CD4-positive, alpha-beta T cell treated with Interleukin-6 for 4 hours (primary cell): Measurements from ENCODE around the gene LOX.

Experiments used
- DNase-seq: peaks from one replicate; pipeline ENCODE4 v3.0.0-alpha.2; 2020; ENCODE audit warnings: mixed read lengths

LOX gene, protein sequence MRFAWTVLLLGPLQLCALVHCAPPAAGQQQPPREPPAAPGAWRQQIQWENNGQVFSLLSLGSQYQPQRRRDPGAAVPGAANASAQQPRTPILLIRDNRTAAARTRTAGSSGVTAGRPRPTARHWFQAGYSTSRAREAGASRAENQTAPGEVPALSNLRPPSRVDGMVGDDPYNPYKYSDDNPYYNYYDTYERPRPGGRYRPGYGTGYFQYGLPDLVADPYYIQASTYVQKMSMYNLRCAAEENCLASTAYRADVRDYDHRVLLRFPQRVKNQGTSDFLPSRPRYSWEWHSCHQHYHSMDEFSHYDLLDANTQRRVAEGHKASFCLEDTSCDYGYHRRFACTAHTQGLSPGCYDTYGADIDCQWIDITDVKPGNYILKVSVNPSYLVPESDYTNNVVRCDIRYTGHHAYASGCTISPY

DNA sequence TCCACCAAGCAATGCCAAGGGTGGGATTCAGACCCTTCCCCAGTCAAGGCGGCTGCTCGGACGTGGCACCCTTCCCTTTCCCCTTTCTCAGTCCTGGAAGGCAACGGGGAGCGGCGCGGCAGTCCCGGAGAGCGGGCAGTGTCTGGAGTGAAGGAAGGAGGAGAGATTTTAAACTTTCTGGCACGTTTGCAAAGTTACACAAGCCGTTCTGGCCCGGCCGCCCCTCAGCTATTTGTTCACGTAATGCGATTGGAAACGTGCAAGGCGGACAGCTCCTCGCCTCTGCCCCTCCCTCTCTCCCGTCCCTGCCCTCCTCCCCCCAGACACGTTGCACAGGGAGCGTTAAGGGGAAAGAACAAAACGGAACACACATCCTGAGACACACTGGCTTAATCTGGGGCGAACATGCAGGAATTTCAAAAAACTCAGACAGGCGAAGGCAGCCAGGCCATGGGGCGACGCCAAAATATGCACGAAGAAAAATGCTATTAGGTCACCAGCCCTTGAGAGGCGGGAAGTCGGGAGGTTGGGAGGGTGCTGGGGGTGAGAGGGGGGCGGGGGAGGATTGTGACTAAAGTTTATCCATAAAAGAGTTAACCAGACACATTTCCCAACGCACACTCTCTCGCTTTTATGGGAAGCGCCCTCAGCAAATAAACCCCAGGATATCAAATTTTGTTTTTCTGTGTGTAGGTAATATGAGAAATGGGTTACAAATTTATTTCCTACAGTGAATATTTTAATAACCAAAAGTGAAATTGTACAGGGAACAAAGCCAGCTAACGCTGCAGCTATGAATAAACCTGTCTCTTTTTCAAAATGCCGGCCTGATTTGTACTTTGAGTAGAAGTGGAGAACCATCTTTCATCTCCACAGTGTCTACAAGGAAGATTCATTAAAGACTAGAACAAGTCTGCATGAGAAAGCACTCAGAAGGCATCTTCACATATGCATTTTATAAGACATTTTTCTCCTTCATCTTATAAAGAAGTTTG lies at the start of gene LOX:
TSS of gene LOX (minus strand) at position 144 of the 995 bp plus-strand sequence. CDS start 274 bp downstream, outside the sequence.
- DNase-seq: no peak

DNA sequence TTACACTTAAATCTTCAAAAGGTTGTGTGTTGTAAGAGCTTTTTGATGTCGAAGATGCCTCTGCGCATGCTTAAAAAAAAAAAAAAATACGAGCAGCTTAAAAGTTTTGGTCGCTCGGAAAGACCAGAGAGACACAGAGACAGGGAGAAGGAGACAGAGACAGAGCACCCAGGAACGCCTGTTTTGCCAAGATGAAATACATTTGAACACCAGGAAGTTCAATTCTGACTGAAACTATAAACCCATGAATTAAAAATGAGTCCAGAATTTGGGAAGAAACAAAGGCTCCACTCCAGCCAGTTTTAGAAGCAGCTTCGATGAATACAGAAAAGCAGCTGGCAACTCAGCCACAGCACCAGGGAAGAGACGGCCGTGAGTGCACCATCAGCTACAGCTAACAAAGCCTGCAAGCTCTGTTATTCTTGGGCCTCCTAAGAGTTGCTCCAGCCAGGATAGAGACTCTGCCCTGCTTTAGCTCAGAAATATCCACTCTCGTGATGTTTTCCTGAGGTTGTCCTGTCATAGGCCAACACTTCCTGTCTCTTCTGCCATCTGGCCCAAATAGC lies 48.8 kb upstream of the LOX start:
- no peak for DNase-seq

DNA sequence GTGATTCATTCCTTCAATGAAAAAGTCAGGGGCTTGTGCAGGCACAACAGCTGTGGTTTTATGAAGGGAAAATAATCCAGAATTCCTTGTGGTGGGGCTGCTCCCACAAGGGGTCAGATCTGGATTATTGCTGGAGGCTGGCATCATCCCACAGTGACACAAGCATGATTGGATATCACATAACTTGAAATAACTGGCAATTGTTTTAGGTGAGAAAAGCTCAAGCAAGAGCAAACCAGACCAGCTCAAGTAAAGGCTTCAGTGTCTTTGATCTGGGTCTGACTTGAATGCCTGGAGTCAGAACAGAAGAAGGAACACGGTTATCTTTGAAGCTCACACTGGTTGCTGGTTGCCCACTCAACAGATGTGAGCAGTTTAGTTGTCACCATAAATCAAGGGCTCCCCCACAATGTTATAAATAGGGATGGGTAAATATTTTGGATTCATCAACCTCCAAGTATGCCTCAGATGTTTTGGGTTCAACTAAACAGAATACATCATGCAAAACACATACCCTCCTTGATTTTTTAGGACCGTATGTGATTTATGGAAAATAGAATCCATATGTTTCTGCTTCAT lies 48.2 kb upstream of the LOX start:
- DNase-seq: no peak

DNA sequence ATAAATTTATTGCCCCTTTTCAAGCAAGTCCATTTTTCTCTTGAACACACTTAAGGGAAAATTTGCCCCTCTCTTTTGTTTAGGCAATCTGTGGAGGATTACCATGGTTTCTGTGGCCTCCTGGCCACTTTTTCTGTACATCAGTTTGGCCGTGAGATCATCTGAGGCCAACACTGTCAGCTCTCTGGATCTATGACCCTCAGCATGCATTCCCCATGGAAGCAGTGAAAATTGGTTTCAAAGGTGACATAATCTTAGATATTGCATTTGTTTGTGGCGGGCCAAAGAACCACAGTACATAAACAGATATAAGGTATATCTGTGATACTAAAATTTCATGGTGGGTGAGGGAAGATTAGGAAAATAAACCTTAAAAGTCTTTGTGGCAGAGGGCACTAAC lies 46.7 kb upstream of the LOX start:
- no peak for DNase-seq

DNA sequence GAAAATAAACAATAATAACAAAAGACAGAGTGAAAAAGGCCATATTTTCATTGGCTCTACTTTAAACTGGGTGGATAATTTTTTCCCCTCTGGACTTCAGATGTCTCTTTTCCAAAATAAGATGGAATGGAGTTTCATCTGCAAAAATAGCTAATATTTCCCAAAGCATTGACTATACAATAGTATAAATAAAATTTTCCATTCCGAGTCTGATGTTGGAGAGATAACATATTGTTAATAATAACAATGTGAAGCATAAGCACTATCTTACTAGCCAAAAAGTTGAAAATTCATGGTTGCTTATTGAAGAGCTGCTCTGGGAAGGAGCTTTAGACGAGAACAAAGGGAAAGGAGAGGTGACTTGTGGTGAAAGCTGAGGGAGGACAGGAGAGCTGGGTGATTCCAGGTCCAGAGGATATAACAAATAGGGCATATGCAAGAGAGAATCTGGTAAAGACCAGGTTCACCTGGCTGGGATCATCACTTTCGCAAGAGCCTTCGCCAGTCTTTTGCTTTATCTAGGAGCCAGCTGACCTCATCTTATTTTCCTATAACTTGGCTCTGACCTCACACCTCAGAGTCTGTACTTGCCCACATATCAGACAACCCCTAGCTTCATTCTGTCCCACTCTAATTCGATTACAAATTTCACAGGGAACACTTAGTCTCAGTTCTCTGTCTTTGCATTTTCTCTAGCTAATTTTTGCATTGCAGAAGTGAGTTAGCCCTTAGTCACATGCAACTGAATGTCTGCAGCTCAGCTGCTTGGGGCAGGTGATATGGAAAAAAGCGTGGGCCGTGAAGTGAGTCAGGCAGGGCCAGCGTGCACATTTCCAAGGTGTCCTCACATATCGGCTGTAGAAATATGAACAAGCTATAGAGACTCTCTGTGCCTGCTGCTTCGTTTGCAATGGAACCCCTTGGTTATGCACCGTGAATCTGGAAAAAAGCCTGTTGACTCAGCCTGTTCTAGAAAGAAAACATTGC lies 43.7 kb upstream of the LOX start:
- DNase-seq: no peak

DNA sequence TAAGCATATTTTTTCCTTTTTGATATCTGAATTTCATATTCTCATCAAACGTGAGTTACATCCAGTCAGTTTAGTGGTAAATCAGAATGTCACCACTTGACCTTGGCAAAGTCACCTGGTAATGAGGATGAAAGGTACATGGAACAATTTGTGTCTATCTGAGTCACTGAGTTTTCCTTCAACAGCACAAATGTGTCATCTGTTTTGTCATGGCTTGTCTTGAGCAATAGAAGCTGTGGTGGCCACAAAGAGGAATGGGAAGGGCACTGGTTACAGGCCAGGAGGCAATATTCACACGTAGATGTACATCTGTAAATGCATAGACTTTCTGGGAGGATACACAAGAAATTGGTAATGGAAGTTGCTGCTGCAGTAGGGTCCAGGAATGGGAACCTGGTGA lies 42.9 kb upstream of the LOX start:
- DNase-seq: no peak

DNA sequence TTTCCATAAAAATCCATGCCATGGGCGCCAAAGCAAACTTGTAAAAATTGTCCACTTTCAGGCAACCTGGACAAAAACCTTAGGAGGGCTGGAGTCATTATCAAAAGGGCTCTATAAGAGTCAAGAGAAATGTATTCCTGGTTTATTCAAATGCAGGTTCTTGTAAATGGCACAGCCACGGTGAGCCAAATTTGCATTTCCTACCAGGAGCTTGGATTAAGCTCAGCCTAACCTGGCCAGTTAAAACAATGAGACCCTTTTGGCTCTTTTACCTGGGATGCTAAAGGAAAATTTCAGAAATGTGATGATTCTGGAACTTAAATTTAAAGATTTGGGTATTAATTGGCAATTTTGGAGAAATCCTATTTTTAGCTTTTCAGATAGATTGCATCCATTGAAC lies 42.4 kb upstream of the LOX start:
- DNase-seq: no peak

DNA sequence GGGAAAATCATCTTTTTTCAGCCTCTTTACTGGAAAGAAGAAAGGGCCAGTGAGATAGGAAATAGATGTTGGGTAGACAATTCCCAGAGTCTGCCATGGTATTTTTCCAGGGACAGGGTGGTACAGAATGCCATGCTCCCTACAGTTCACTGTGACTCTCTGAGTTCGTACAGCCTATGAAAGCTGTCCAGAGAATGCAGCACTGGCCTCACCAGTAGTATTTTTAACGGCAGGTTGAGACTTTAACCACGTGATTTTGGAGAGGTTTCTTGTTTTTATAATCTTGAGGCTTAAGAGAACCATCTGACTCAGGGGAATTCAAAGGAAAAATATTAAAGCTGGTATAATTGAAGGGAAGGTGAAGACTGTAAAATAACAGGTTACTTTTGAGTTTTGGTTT lies 41.1 kb upstream of the LOX start:
- no peak for DNase-seq

DNA sequence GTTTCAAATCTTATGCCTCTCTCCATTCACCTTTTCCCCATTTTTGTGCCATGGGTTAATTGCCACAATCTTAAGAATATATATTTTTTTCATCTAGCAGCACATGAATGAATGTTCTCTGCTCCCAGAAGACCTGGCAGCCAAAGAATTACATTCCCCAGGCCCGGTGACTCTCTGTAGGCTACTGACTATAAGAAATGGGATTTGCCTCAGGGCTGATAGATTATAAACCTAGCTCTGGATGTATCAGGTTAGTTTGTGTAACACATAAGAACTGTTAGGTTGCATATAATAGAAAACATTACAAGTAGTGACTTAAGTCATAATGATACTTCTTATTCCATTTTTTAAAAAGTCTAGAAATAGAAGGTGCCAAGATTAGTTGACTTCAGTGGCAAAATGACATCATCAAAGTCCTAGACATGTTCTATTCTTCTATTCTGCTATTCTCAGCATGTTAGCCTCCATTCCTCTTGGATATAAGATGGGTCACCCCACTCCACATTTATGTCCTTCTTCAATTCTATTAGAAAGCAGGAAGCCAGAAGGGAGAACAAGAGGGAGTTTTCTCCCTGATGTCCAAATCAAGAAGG lies 40.4 kb upstream of the LOX start:
- no peak for DNase-seq

DNA sequence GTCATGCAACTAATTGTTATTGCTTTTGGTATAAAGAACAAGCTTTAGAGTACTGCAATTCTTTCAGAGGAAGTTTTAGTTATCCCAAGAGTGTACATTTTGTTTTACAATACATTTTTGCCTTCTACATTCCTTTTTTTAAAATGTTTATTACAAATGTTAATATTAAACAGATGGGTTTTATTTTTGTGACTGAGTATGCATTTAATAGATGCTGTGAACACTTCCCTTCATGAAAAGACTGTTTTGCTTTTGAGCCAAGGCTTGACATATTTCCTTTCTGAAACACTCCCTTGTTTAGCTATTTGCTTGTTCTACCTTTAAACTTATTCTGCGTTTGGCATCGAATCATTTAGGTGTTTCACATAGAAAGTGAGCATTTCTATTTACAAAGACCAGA lies 36.4 kb upstream of the LOX start:
- DNase-seq: no peak

DNA sequence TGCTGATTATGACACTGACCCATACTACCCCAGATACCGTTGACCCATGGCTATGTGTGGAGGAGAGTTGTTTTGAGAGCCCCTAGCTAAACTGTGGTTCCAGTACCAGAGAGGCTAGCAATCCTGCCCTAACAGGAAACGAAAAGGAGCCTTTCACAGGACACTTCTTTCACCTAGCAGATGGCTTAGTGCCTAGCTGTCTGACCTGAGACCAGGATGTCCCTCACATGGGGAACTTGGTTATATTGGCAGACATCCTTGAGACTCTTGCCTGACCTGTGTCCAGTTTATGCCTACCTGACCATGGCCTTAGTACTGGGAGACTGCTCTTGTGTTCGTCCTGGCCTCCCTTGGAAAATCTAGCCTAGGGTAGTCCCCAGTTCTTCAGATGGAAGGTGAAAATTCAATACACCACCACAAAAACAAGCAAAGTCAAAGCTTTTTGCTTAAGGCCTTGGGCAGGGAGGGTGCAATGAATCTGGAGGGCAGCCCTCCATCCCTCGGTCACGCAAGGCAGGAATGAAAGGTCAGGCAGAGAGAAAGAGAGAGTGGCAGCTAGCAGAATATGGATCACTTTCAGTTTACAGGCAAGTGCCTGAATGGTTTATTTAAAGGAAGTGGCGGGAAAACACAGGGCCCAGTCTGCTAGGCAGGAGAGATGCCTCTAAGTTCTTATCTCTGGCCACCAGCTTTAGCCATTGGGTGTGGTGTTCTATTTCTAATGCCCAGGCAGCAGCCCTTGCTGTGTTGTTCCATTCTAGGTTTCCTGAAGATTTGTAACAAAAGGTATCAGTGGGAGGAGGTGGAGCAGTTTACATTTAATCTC lies 34.9 kb upstream of the LOX start:
- DNase-seq: no peak

DNA sequence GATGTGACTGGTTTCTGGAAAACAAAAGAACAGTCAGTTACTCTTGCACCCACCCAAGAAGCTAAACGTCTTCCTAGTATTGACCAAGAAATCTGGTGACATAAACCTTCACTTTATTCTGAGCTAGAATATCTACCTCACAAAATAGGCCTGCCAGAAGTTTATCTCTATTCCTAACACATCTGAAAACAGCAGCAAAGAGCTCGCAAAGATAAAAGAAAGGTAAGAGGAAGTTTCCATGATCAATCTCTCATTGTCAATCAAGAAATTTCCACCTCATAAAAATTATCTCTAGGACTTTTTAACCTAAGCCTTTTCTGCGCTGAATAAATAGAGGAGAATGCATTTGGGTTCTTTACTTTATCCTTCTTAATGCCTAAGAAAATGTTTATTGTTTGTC lies 34.0 kb upstream of the LOX start:
- DNase-seq: no peak

DNA sequence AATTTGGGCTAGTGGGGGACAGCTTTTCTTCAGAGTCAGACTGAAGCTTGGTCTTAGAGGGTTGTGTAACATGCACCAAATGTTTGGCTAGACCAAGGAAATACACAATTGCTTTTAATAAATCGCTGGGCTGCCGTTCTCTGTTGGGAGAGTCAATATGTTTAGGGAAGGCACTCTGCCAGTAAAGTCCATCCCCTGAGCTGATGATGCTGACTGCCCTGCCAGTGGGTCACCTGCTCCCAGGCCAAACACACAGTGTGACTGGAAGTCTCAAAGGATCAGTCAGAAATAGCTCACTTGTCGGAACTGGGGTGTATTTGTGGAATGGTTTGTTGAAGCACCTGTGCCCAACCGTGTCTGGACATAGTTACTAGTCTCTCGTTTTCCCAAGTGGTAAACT lies 33.4 kb upstream of the LOX start:
- DNase-seq: no peak

DNA sequence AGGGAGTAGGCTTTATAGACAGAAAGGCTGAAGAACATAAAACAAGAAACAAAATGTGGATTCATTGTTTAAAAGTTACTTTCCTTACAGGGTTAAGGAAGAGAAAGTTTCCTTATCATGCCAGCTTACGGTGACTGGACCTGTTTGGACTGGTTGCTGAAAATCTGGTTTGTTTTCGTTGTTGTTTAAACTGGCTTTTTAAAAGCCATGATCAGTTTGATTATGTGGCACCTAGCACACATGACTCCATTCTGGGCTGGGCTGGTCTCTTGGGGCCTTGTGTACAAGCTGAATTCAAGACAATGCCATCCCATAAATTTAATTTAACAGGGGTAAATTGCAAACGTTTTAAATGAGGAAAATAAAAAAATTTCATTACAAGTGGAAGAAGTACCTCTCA lies 32.9 kb upstream of the LOX start:
- DNase-seq: no peak

DNA sequence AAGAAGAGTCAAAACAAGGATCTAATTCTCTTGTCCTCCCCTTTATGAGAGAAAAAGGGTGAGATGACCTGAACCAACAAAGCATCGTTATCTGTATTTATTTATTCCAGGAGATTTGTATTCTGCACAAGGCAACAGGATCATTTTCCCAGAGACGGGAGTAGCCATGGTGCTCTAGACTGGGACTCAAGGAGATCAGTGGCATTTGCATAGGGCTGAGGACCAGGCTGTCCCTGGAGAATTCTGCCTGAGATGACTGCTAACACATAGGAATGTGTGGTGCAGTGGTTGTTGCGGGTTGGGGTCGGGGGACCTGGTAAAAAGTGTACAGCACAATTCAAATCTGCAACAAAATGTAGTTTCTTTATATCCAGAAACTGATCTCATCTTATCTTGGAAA lies 29.0 kb upstream of the LOX start:
- no peak for DNase-seq

DNA sequence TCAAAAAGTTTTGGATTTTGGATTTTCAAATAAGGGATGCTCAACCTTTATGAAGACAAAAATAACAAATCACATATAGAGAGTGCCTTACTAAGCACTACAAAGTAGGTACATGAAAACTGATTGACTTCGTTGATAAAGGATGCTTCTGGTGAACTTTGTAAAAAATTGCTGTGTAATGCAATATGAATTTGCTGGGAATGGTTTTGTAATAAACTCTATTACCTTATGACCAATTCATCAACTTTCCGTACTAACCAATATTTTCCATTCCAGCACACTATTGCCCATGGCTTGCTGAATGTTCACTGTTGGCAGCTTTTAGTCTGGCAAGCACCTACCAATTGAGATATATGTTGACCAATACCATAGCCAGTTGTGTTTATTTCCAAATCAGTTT lies 27.9 kb upstream of the LOX start:
- no peak for DNase-seq

DNA sequence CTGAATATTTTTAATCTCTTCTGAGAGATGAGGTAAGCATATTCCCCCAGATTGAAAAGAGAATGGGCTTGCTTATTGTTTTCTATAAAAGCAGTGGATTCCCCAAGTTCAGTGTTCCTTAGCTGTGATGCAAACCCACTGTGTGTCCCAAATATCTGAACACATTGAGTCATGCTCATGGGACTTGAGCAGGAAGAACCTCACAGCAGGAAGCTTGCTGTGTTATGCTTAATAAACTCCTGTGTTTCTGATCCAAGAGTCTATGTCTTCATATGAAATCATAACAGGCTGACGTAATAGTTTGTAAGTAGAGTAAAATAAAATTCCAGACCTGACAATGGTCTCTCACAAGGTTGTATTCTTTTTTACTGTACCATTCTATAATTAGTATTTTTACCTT lies 24.8 kb upstream of the LOX start:
- DNase-seq: no peak

DNA sequence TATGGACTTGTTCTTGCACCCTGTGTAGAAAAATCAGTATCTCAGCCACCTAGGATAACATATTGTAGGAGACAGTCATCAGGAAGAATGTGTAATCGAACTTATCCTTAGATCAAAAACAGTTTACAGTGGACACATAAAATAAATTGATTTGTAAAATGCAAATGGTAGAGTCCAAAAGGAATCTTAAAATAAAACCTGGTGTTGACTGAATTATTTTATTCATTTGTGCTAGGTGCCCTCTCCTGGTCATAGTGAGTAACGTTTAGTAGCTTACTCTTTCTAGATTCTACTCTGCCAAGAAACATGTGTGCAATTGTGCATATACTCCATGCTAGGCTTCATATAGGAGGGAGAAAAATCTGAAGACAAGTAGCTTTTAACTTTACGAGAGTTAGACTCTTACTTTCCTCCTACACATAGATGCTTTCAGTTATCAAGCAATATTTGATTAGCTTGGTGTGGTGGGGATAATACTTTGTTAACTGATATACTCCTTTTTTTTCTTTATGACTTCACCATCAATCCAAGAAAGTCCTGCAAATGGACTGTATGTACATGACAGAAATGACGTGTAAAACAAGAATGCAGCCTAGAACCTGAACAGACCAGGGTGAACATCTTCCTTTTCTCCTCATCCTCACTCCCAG lies 23.7 kb upstream of the LOX start:
- no peak for DNase-seq

DNA sequence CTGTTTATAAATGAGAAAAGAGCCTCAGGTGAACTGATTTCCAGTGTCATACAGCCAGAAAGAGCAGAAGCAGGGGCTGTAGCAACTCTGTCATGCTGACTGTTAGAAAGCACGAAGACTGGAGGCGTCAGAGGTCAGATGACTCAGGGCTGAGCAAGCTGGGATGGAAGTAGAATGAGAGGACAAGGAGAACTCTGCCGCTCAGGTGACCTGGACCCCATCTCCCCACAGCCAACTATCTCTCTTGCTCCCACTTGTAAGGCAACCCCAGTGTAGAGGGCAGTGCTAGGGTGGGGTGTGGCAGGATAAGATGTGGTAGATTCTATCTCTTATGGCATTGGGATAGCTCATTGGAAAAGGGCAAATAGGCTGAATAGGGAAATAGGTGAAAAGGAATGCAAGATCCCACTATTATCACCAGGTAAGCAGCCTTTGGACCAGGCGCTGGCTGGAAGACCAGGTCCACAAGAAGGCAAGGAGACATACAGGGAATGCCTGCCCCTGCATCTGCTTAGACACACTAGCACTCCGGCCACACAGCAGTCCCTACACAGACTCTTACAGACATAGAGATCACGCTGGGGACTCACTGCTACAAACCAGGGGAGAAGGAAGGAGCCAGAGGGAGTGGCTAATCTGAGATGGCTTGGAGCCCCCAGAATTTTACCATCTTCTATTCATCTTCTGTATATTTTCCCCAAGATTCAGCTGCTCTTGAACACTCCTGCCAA lies 21.2 kb upstream of the LOX start:
- no peak for DNase-seq
